ENCODE results near the gene TUBAL3. TPM values are rescaled to one million over a fixed set of nuclear protein-coding genes. Genes with fewer than 3 reads are reported as not detected.
A peak's percentile ranks its signal among the peaks of the same experiment; 100 is the strongest.

TUBAL3 gene
- total RNA-seq, 1 donor from 2014 or later: not detected

DNA sequence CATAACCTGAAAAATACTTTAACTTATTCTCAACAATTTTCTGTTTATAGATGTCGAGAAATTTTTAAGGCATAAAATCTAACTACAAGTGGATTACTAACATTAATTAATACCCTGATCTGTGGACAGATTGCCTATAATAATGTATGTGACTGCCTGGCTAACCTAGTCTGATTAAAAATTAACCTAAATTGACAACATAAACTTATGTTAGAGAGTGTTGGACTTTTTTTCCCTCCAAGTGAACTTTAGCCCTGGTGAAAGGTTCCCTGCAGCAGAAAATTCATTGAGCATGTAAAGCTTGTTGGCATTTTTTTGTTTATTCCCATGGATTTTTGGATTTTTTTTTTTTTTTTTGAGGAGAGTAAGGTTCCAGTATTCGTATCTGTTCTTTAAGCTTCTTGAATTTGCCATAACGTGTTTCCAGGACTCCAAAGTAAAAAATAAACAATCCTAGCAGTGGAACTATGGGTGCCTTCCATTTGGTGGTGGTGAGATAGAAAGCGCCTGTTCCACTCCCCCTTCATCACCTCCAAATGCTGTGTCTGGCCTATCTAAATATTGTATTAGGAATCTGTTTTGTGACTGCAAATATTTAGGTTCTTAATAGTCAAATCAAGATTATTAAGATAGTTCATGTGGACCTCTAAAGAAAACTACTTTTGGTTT, 43.8 kb upstream of the TUBAL3 start:
- H3K9me3 ChIP-seq: no peaks in the 10 kb centered on the region
- no peak for DNase-seq
- intact Hi-C loops (cut with DNase I): loop anchor here (10.0 kb wide), 1 partner anchor 176 kb away; no protein-coding TSS in a partner anchor
- ATAC-seq: no peak
- peak overlapping the region; percentile 74 for H3K27ac ChIP-seq
- TF ChIP-seq CTCF (IDR thresholded peaks at IDR 0.05): no peak
- H3K36me3 ChIP-seq: peaks cover 20% of the 10 kb centered on the region
- no peaks in the 10 kb centered on the region for H3K27me3 ChIP-seq (ENCODE audit: low read depth)
- peak overlapping the region; percentile 56 for H3K4me3 ChIP-seq
- peaks cover 15% of the 10 kb centered on the region for H3K4me1 ChIP-seq

DNA sequence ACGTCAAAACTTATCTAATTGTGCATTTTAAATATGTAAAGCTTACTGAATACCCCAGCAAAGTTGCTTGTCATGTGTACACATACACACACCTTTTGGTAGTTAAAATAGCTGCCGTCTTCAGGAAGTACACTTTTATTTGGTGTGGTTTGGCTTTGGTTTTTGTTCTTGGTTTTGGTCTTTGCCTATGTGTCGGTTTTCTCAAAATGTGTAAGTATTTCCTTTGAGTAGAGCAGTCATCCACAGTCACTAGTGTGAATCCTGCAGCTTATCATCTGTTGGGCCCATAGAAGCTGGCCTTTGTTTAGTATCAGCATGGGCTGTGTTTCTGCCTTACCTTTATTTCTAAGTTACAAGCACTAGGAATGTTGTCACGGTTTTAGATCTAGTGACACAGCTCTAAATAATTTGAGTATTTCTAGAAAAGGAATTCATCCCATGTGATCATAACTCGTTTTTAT, 43.0 kb upstream of the TUBAL3 start:
- DNase-seq: no peak
- peak; percentile 17 to 26 for ATAC-seq
- H3K36me3 ChIP-seq: peaks cover 12% of the 10 kb centered on the region
- H3K4me1 ChIP-seq: peaks cover 15% of the 10 kb centered on the region
- no peaks in the 10 kb centered on the region for H3K27me3 ChIP-seq (ENCODE audit: low read depth)
- intact Hi-C loops (cut with DNase I): loop anchor here (10.0 kb wide), 1 partner anchor 177 kb away; no protein-coding TSS in a partner anchor
- TF ChIP-seq CTCF (IDR thresholded peaks at IDR 0.05): no peak
- H3K27ac ChIP-seq: peak overlapping the region; percentile 74
- H3K9me3 ChIP-seq: no peaks in the 10 kb centered on the region
- peak overlapping the region; percentile 56 for H3K4me3 ChIP-seq

DNA sequence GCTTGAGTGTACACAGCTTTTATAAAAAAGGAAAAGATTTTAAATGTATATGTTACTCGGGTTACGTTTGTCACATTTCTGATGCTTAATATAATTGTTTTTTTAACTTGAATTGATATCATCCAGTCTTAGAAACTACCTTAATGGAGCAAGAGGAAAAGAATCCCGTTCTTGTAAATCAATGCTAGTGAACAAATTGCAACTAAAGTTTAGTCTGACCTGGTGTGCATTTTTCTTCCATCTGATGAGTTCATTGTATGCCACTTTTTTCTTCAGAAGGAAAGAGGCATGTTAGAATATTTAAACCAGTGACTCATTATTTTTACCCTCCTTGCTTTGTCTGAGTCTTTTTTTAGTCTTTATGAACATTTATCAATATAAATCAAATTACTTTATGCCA, 42.4 kb upstream of the TUBAL3 start:
- DNase-seq: no peak
- H3K4me3 ChIP-seq: peak overlapping the region; percentile 56
- no peaks in the 10 kb centered on the region for H3K27me3 ChIP-seq (ENCODE audit: low read depth)
- peaks cover 15% of the 10 kb centered on the region for H3K4me1 ChIP-seq
- H3K9me3 ChIP-seq: no peaks in the 10 kb centered on the region
- intact Hi-C loops (cut with DNase I): loop anchor here (10.0 kb wide), 1 partner anchor 178 kb away; no protein-coding TSS in a partner anchor
- H3K36me3 ChIP-seq: peaks cover 6% of the 10 kb centered on the region
- H3K27ac ChIP-seq: peak overlapping the region; percentile 74
- TF ChIP-seq CTCF (IDR thresholded peaks at IDR 0.05): no peak
- peak in 1 of 2 donors; percentile 11 for ATAC-seq

DNA sequence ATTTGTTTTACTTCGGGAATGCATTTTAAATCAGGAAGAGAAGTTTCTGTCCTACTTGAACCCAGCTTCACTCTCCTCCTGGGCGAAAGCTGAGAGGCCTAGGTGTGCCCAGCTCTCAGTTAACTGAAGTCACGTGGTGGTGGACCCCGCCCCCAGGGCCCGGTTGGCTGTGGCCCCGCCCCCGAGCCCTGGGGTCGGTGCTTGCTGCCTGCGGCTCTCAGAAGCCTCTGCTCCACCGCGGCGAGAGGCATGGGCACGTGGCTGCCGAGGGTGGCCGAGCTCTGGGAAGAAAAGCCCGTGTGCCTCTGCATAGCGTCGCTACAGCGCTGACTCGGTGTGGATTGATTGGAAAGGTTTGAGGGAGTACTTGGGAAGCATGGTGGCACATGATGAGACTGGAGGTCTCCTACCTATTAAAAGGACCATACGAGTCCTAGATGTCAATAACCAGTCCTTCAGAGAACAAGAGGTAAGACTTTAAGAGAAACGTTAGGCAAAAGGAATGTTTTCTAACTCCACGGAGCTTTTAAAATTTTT, 41.8 kb upstream of the TUBAL3 start:
- DNase-seq (peak; percentile 96), ATAC-seq (peak; percentile 97 to 99)
- peak overlapping the region; percentile 56 for H3K4me3 ChIP-seq
- peak overlapping the region; percentile 74 for H3K27ac ChIP-seq
- no peak for TF ChIP-seq CTCF (IDR thresholded peaks at IDR 0.05)
- H3K9me3 ChIP-seq: no peaks in the 10 kb centered on the region
- H3K36me3 ChIP-seq: no peaks in the 10 kb centered on the region
- no peaks in the 10 kb centered on the region for H3K27me3 ChIP-seq (ENCODE audit: low read depth)
- intact Hi-C loops (cut with DNase I): loop anchor here (10.0 kb wide), 1 partner anchor 178 kb away; no protein-coding TSS in a partner anchor
- peaks cover 15% of the 10 kb centered on the region for H3K4me1 ChIP-seq

GRCh38 chr10:5445006-5445405, 40.4 kb upstream of the TUBAL3 start:
- no peak for TF ChIP-seq CTCF (IDR thresholded peaks at IDR 0.05)
- no peaks in the 10 kb centered on the region for H3K27me3 ChIP-seq (ENCODE audit: low read depth)
- H3K4me1 ChIP-seq: peaks cover 15% of the 10 kb centered on the region
- intact Hi-C loops (cut with DNase I): loop anchor here (10.0 kb wide), 1 partner anchor 180 kb away; no protein-coding TSS in a partner anchor
- H3K4me3 ChIP-seq: no peak overlapping the region
- no peak for DNase-seq
- no peak for ATAC-seq
- no peaks in the 10 kb centered on the region for H3K36me3 ChIP-seq
- H3K27ac ChIP-seq: no peak overlapping the region
- no peaks in the 10 kb centered on the region for H3K9me3 ChIP-seq

All from lower lobe of right lung (tissue), 2 donors.